HG03469 (cell line): ENCODE measurements around the gene GNB5.
"Not testable (repeated sequence)": the region's sequence is repeated elsewhere in the genome, so short reads cannot be mapped to it uniquely, and the experiment has no call there.

Experiments used
- ATAC-seq: cut with Tn5 transposase; IDR thresholded peaks from one replicate; pipeline ENCODE4 v1.9.1; 2021; ENCODE audit warnings: mild to moderate bottlenecking, moderate library complexity, moderate number of reproducible peaks; ENCODE audit not compliant: unreplicated experiment

GNB5 gene

GRCh38 chr15:52097180-52097579 lies 94.0 kb downstream of the GNB5 start:
- no peak for ATAC-seq

GRCh38 chr15:52096536-52096935 lies 94.7 kb downstream of the GNB5 start:
- not testable (repeated sequence) for ATAC-seq

DNA sequence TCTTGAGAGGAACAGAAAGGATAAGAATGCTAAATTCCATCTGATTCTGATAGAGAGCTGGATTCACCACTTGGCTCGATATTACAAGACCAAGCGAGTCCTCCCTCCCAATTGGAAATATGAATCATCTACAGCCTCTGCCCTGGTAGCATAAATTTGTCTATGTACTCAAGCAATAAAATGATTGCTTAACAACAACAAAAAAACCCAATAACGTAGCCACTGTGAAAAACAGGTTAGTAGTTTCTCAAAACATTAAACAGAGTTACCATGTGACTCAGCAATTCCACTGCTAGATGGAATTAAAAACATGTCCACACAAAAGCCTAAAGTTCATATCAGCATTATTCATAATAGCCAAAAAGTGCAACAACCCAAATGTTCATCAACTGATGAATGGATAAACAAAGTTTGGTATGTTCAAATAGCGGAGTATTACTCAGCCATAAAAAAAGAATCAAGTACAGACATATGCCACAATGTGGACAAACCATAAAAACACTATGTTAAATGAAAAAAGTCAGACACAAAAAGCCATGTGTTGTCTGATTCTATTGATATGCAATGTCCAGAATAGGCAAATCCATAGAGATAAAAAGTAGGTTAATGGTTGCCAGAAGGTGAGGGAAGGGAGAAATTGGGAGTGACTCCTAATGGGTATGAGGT lies 95.5 kb downstream of the GNB5 start:
- ATAC-seq = no peak

DNA sequence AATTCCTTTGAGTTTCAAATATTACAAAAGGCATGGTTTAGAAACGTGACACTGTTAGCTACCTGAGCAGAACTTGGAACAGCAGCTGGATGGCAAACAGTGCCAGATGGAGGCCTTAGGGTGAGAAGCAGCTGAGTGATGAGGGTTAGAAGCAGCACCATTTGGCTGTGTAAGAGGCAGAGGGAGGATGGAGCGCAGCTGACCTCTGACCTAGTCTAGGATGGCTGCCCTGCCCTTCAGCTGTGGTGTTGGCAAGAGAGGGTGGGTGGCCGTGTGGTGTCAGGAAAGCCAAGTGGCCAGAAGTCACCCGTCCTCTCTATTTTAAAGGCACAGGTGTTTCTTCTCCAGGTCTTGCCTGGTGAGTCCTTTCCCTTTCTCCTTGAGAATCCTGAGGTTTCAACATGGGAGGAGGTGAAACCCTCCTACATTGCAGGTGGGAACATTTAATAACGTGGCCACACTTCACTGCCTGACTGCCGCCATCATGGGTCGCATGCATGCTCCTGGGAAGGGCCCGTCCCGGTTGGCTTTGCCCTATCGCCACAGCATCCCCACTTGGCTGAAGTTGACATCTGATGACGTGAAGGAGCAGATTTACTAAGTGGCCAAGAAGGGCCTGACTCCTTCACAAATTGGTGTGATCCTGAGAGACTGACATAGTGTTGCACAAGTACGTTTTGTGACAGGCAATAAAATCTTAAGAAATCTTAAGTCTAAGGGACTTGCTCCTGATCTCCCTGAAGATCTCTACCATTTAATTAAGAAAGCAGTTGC lies 96.2 kb downstream of the GNB5 start:
- ATAC-seq = no peak

- ATAC-seq = no peak
Observed at GRCh38 chr15:52093539-52094510, 97.4 kb downstream of the GNB5 start.

DNA sequence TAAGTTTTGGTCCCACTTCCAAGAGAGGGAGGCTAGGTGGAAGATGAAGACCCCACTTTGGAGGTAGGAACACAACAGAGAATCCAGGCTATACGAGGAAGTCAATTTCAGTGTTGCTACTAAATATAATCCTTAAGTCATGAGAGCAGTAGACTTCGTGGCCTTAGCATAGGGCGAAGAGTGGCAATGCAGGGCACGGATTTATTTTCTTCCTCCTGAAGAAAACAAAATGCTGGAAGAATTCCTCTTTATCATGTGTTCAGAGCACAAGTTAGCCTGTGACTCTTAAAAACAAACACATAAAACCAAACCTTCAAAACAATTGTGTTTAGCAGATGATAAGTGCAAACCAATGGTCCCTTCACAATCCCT lies 98.0 kb downstream of the GNB5 start:
- ATAC-seq = no peak

DNA sequence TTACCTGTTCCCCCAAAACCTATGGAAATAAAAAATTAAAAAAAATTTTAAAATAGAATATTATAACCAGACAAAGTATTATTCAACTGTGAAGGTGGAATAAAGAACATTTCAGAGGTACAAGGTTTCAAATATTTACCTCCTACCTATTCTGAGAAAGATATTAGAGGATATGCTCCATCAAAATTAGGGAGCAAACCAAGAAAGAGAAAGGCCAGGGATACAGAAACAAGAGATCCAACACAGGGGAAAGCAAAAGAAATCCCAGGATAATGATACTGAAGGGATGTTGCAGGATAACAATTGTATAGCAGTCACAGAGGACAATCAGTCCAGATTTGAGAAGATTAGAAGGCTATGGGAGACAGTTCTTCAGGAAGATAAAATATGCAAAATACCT lies 101.0 kb downstream of the GNB5 start:
- ATAC-seq = no peak

DNA sequence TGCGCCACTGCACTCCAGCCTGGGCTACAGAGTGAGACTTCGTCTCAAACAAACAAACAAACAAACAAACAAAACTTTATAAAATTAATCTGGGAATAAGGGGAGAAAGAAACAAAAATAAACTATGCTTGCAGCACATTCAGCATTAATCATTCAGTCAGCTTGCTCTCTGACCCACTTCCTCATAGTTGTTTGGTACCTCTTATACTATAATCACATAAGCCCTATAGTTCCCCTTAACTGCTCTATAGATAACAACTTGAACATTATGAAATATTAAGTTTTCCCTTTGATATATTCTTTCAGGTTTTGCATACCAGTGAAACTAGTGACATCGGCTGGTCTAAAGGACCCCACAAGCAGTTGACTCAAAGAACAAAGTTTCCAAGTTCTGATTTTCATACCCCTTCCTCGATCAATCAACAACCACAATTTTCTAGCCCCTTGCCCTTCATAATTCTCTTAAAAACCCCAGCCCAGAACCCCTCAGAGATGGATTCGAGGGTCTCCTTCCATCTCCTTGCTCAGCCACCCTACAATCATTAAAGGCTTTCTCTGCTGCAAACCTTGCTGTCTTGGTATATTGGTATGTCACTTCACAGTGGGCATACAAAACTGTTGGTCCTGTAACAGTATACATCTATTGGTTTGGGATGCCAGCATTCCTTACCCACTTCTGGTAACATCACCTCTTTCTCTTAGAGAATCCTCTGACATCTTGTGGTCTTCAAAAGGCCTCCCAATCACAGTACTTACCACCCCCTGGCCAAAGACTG lies 105.0 kb downstream of the GNB5 start:
- ATAC-seq = no peak

GRCh38 chr15:52085299-52085698 lies 105.9 kb downstream of the GNB5 start:
- no peak for ATAC-seq

- no peak for ATAC-seq
Observed at GRCh38 chr15:52083603-52084002, 107.6 kb downstream of the GNB5 start.

DNA sequence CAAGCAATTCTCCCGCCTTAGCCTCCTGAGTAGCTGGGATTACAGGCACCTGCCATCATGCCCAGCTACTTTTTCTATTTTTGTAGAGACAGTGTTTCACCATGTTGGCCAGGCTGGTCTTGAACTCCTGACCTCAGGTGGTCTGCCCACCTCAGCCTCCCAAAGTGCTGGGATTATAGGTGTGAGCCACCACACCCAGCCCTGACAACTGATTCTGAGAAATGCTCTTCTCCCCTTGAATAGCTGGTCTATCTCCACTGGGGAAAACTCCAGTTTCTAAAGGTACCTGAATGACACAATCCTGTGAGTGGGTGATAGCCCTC lies 108.2 kb downstream of the GNB5 start:
- not testable (repeated sequence) for ATAC-seq

- ATAC-seq = no peak
Observed at GRCh38 chr15:52082197-52083036, 108.8 kb downstream of the GNB5 start.

DNA sequence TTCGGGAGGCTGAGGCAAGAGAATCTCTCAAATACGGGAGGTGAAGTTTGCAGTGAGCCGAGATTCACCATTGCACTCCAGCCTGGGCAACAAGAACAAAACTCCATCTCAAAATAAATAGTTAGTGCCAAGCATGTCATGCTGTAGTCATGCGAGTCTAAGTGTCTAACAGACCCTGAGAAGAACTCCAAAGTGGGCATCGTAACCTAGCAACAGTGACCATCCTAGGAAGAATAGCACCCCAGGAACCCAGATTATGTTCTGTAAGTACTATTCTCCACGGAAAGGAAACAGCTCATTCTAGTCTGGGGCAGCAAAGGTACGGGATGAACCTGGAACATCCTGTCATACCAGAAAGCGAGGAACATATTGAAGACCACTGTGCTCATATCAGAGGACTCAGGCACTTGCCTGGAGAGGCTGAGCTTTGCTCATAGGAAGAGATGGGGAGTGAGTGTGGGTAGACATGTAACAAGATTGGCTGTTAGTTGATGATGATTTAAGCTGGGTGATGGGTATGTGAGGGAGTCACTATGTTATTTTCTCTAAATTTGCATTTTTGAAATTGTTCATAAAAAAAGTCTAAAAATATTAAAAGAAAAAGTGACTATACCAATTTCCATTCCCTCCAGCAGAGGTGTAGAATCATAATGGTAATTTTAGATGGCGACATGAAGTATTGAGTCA lies 110.3 kb downstream of the GNB5 start:
- ATAC-seq = no peak

- no peak for ATAC-seq
Observed at GRCh38 chr15:52080031-52080430, 111.2 kb downstream of the GNB5 start.

DNA sequence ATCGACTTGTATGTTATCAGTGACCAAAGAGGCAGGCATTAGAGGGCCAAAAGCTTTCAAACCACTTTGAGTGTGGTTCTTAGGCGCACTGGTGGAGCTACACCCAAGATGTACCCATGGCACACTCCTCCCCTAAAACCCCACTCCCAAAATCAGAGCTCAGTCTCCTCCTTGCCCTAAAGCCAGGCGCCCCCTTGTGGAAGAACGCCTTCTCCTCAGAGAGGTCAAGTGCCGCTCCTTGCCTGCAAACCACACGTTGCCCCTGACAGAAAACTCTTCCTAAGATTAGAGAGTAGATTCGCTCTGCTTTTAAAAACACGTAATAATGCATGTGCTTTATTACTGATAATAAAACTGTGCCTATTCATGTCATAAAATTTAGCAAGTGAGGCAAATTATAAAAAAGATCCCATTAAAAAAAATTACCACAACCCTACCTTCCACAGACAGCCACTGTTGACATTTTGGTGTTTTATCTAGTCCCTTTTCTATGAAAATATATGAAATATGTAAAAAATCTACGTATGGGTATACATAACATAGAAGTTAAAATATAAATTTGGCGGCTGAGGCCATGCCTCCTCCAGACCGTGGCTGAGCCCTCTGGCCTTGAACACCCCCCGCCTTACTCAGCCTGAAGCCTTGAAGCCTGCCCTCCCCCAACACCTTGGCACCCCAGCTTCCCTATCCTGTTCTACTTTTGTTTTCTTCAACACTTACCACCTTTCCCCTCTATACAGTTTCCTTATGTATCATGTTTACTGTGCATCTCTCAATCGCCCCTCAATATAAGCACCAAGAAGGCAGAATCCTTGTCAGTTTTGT lies 112.1 kb downstream of the GNB5 start:
- no peak for ATAC-seq

DNA sequence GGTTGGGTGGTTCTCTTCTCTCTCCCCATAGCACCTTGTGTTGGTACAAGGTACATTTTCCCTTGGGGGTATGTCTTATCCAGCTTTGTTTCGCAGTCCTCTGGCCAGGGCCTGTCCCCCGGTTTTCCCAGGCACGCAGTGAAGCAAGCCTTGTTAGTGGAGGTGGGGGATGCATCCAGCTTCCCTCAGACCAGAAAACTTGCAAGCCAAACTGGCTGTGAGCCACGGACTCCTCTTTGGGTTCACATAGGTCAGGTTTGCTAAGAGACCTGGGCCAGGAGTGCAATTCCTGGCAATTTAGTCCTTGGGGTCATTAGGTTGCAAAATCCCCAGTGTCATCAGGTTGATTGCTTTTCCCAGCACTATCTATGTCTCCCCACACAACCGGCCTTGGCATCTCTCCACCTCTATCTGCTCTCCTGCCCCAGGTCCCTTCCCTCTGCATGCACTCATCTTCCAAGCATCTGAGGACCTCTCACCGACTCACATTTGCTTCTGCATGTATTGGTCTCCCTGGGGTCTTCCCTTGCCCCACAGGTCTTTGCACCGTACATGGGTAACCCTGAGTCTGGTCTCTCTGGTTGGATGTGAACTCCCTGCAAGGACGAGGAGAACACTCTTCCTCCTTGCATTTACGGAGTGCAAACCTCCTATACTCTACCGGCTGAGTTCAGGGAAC lies 112.9 kb downstream of the GNB5 start:
- no peak for ATAC-seq

DNA sequence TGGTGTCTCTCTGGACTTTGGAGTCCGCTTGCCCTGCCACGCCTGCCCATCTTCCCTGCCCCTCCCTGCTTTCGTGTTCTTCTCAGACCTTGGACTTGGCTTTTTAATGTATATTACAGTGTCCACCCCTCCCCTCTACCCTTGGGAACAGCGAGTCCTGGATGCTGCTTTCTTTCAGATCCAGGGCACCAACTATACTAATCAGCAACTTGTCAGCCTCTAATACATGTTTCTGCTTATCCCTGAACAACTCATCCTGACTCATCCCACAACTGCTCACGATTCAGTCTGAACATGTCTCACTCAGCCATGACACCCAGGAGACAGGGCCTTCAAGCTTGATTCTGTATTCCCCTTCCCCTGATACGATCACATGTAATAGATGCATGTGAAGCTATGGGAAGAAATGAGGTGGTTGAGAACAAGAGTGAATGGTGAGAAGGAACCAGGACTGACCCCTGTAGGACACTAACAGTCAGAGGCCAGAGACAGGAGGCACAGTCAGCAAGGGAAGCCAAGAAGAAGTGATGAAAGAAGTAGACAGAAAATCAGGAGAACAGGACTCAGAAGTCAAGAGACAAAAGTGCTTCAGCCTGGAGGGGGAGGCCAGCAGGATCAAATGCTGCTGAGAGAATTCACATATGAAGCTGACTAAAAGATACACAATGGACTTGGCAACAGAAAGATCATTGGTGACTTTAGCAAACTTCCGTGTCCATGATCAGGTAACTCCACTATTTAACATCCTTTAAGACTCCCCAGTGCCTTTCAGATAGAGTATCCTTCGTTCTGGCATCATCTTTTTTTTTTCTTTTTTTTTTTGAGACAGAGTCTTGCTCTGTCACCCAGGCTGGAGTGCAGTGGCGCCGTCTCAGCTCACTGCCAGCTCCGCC lies 114.1 kb downstream of the GNB5 start:
- no peak for ATAC-seq
